ENCODE results near the gene CLEC4C. TPM values are rescaled to one million over a fixed set of nuclear protein-coding genes. Genes with fewer than 3 reads are reported as not detected.

CLEC4C gene
- total RNA-seq, 1 donor from 2014 or later, result not detected

DNA sequence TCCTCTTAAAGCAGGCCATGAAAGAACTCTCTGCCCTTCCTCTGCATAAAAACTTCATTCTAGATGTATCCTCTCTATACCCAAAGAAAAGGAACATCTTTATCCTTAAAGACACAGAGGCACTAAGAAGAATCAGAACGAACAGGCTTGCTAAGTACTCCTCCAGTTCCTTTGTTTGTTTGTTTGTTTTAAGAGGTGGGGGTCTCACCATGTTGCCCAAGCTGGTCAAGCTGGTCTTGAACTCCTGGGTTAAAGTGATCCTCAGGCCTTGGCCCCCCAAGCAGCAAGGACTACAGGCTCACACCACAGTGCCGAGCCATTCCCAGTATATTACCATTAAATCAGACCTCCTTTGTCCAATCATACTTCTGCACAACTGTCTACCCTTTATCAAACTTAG is 65.6 kb downstream of the CLEC4C start:
- H3K27me3 Mint-ChIP-seq, result no peaks in the 10 kb centered on the region
- DNase-seq (ENCODE audit: extremely low spot score, unreplicated experiment), result no peak
- no peak overlapping the region for H3K27ac Mint-ChIP-seq
- no peaks in the 10 kb centered on the region for H3K4me1 Mint-ChIP-seq (ENCODE audit: unreplicated experiment)
- TF ChIP-seq, protein P1, sequence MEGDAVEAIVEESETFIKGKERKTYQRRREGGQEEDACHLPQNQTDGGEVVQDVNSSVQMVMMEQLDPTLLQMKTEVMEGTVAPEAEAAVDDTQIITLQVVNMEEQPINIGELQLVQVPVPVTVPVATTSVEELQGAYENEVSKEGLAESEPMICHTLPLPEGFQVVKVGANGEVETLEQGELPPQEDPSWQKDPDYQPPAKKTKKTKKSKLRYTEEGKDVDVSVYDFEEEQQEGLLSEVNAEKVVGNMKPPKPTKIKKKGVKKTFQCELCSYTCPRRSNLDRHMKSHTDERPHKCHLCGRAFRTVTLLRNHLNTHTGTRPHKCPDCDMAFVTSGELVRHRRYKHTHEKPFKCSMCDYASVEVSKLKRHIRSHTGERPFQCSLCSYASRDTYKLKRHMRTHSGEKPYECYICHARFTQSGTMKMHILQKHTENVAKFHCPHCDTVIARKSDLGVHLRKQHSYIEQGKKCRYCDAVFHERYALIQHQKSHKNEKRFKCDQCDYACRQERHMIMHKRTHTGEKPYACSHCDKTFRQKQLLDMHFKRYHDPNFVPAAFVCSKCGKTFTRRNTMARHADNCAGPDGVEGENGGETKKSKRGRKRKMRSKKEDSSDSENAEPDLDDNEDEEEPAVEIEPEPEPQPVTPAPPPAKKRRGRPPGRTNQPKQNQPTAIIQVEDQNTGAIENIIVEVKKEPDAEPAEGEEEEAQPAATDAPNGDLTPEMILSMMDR (conservative IDR thresholded peaks at IDR 0.05), result no peak
- no peaks in the 10 kb centered on the region for H3K36me3 Mint-ChIP-seq
- no peaks in the 10 kb centered on the region for H3K9me3 Mint-ChIP-seq
- H3K4me3 Mint-ChIP-seq, result no peak overlapping the region

Other genes starting within 250 kb of the CLEC4C start
- gene CD163, start 243.6 kb downstream of the CLEC4C start, total RNA-seq (ENCODE audit: low replicate concordance), result 0.14 and 0.57 TPM in 2 replicates
- gene APOBEC1, start 81.5 kb downstream of the CLEC4C start, total RNA-seq (ENCODE audit: low replicate concordance), result not detected in 2 replicates
- not detected in 2 replicates for gene GDF3, start 51.6 kb downstream of the CLEC4C start, total RNA-seq (ENCODE audit: low replicate concordance)
- gene DPPA3, start 35.9 kb downstream of the CLEC4C start, total RNA-seq (ENCODE audit: low replicate concordance), result not detected in 2 replicates
- not detected in 2 replicates for gene NANOGNB, start 17.8 kb upstream of the CLEC4C start, total RNA-seq (ENCODE audit: low replicate concordance)
- gene NANOG, start 42.0 kb upstream of the CLEC4C start, total RNA-seq (ENCODE audit: low replicate concordance), result not detected in 2 replicates
- 7.0 and 50.0 TPM in 2 replicates for gene SLC2A14, start 125.5 kb upstream of the CLEC4C start, total RNA-seq (ENCODE audit: low replicate concordance)
- 214 and 2,005 TPM in 2 replicates for gene SLC2A3, start 188.8 kb upstream of the CLEC4C start, total RNA-seq (ENCODE audit: low replicate concordance)

All from type B pancreatic cell (in vitro differentiated cells).